ENCODE data around the gene SERTAD4.
"Not testable (repeated sequence)": the region's sequence is repeated elsewhere in the genome, so short reads cannot be mapped to it uniquely, and the experiment has no call there.

Gene SERTAD4

GRCh38 chr1:210257698-210258529 is 25.3 kb downstream of the SERTAD4 start:
- FAIRE-seq (peak; percentile 32), DNase-seq (ENCODE audit: low spot score) (no peak)

GRCh38 chr1:210259561-210259960 is 27.0 kb downstream of the SERTAD4 start:
- DNase-seq (ENCODE audit: low spot score): no peak
- no peak for FAIRE-seq

GRCh38 chr1:210260096-210260495 is 27.5 kb downstream of the SERTAD4 start:
- no peak for DNase-seq (ENCODE audit: low spot score)
- FAIRE-seq: no peak

GRCh38 chr1:210262167-210262896 is 29.7 kb downstream of the SERTAD4 start:
- no peak for FAIRE-seq
- DNase-seq (ENCODE audit: low spot score): peak; percentile 62

- FAIRE-seq (no peak), DNase-seq (ENCODE audit: low spot score) (no peak)
These were observed 30.3 kb downstream of the SERTAD4 start for GRCh38 chr1:210262897-210263272.

- FAIRE-seq (peak; percentile 42), DNase-seq (ENCODE audit: low spot score) (no peak)
These were observed 31.4 kb downstream of the SERTAD4 start for GRCh38 chr1:210263963-210264362.

- FAIRE-seq (no peak), DNase-seq (ENCODE audit: low spot score) (peak; percentile 42)
These were observed 32.1 kb downstream of the SERTAD4 start for GRCh38 chr1:210264496-210265380.

- peak; percentile 45 for DNase-seq (ENCODE audit: low spot score)
- FAIRE-seq: not testable (repeated sequence)
These were observed 32.9 kb downstream of the SERTAD4 start for GRCh38 chr1:210265392-210265955.

GRCh38 chr1:210269981-210270380 is 37.4 kb downstream of the SERTAD4 start:
- DNase-seq (ENCODE audit: low spot score): no peak
- FAIRE-seq: no peak

- no peak for DNase-seq (ENCODE audit: low spot score)
- no peak for FAIRE-seq
These were observed 40.1 kb downstream of the SERTAD4 start for GRCh38 chr1:210272666-210273065.

- DNase-seq (ENCODE audit: low spot score) (no peak), FAIRE-seq (no peak)
These were observed 47.6 kb downstream of the SERTAD4 start for GRCh38 chr1:210280221-210280620.

GRCh38 chr1:210288116-210288515 is 55.5 kb downstream of the SERTAD4 start:
- no peak for FAIRE-seq
- no peak for DNase-seq (ENCODE audit: low spot score)

GRCh38 chr1:210289248-210289647 is 56.7 kb downstream of the SERTAD4 start:
- FAIRE-seq (no peak), DNase-seq (ENCODE audit: low spot score) (no peak)

GRCh38 chr1:210291081-210291764 is 58.6 kb downstream of the SERTAD4 start:
- DNase-seq (ENCODE audit: low spot score) (no peak), FAIRE-seq (no peak)

- FAIRE-seq: no peak
- DNase-seq (ENCODE audit: low spot score): peak; percentile 29
These were observed 59.2 kb downstream of the SERTAD4 start for GRCh38 chr1:210291786-210292230.

- no peak for FAIRE-seq
- DNase-seq (ENCODE audit: low spot score): peak; percentile 80
These were observed 59.8 kb downstream of the SERTAD4 start for GRCh38 chr1:210292231-210292871.

GRCh38 chr1:210293171-210293607 is 60.6 kb downstream of the SERTAD4 start:
- FAIRE-seq (peak; percentile 9), DNase-seq (ENCODE audit: low spot score) (peak; percentile 42)

- DNase-seq (ENCODE audit: low spot score) (no peak), FAIRE-seq (no peak)
These were observed 62.6 kb downstream of the SERTAD4 start for GRCh38 chr1:210294999-210295745.

All from urothelium cell line (cell line).